Fibroblast of skin of right quadriceps (primary cell): ENCODE results near the gene FATE1.

Experiments used
- DNase-seq: peaks from one replicate; pipeline ENCODE4 v3.0.0-alpha.2; 2013

FATE1 gene

GRCh38 chrX:151704041-151704663 is 11.7 kb upstream of the FATE1 start:
- DNase-seq = no peak

DNA sequence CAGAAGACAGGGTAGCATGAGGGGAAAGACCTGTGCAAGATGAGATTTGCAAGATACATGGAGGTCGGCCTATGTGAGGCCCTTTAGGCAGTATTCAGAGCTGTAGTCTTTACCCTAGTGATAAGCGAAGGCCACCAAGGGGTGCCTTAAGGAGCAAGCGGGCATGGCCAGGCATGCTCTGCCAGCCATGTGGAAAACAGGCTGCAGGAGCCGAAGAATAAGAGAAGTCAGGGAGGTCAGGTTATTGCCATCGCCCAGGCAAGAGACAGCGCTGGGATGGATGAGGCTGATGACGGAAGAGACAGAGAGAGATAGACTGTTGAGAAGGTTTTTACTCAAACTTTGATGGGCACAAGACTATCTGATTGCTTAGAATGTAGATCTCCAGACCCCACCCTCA is 7.0 kb upstream of the FATE1 start:
- no peak for DNase-seq

DNA sequence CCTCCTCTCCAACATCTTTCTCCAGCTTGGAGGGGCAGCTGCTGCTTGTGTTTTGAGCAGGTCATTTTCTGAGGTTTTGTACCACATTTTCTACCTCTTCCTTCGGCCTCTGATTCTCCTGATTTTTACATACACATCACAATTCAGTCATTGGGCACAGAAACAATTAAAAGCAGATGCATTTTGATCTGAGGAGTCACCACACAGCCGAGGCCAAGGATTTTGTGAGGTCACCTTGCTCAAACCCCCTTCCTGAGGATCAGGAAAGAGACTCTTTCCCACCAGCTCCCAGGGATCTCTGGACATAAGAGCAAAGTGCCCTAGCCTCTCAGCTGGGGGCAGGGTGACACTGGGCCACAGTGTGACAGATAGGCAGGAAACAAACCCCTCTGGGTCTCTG is 5.4 kb upstream of the FATE1 start:
- peak; percentile 7 for DNase-seq

GRCh38 chrX:151711154-151711553 is 4.7 kb upstream of the FATE1 start:
- DNase-seq = no peak

GRCh38 chrX:151711787-151712186 is 4.0 kb upstream of the FATE1 start:
- no peak for DNase-seq

GRCh38 chrX:151712253-151712652 is 3.6 kb upstream of the FATE1 start:
- no peak for DNase-seq

GRCh38 chrX:151713849-151714248 is 2.0 kb upstream of the FATE1 start:
- no peak for DNase-seq

- no peak for DNase-seq
These were observed 1.5 kb upstream of the FATE1 start for GRCh38 chrX:151714362-151714761.

DNA sequence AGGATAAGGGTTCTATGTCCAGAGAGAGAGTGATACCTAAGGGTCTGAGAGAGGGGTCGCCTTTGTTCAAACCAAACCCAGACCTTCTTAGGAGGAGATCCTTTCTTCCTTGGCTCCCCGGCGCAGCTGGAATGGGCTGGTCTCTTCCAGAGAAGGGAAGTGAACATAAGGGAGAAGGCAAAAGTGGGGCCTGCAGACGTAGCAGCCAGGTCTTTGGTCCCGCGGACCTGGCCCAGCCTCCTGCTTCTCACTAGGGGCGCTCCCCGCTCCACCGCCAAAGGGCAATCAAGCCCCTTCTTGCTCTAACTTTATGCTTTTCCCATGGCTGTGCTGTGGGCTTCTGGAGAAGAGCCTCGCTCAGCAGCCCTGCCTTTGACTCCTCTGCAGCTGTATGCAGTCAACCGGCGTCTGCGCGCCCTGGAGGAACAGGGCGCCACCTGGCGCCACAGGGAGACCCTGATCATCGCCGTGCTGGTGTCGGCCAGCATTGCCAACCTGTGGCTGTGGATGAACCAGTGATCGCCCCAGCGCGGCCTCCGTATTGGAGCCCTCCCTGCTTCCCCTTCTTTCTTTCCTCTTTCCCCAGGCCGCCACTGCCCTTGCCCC is 6.5 kb downstream of the FATE1 start:
- peak; percentile 22 for DNase-seq

DNA sequence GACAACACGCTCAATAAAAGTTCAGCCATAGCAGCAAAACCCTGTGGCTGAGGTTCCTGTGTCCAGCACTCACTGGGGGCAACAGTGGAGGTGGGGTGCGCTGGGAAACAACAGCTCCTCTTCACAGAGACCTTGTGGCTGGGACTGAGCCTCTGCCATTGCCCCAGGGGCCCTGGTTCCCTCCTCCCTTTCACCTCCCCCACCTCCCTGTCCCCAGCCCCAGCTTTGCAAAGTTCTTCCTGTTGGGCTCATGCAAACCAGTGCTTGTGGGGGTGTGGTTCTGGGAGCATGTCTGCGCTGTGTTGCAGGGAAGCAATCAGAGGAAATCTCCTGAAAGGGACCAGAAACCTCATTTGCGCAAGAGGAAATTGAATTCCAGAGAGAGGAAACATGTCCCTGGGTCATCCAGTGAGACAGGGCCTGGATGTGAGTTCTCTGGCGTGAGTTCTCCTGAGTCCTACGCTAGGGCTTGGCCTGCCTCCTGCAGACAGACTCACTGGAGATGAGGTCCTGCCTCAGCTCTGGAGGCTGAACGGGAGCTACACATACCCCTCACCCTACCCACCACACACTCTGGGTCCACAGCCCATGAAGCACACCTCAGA is 7.4 kb downstream of the FATE1 start:
- no peak for DNase-seq

- DNase-seq = no peak
These were observed 8.9 kb downstream of the FATE1 start for GRCh38 chrX:151724563-151725337.

GRCh38 chrX:151725338-151725614 is 9.4 kb downstream of the FATE1 start:
- DNase-seq = no peak

- DNase-seq = no peak
These were observed 10.9 kb downstream of the FATE1 start for GRCh38 chrX:151726751-151727150.

DNA sequence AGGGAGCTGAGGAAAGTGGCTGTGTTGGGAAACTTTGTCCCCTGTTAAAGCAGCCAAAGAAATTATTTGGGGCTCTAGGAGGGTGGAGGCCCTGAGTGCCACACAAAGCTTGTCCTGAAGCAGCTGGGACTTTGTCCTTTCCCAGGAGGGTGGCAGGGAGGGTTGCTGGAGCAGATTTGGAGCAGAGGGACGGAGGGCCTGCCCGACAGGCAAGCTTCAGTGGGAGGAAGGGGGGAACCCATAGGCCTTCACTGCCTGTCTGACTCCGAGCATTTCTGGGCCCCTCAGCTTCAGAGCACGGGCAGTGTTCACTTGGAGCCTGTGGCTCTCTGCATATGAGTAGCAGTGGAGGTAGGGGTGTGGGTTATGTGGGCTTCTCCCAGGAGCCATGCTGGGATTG is 11.5 kb downstream of the FATE1 start:
- DNase-seq = no peak

- no peak for DNase-seq
These were observed 13.4 kb downstream of the FATE1 start for GRCh38 chrX:151729056-151729725.

- DNase-seq = no peak
These were observed 18.6 kb downstream of the FATE1 start, which contains the start of gene CNGA2 for GRCh38 chrX:151734446-151734845. TSS of gene CNGA2 (plus strand) at chrX:151734746. CDS start at chrX:151738484, 3,738 bp downstream.

DNA sequence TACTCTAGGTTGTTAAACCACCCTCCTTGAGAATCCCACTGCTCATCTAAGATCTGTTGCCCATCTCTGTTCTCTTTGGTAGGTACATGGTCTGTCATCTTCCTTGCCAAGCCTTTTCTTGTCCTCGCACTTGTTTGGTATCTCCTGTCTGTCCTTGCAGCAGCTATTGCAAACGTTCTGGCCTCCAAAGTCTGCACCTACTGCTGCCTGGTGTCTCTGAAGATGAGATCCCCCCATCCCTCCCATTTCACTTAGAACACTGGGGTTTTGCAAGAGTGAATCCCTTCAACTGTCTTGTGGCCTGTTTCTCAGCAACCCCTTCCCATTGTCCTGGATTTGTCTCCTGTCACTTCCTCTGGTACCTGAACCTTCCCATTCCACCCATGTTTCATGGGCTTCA is 19.4 kb downstream of the FATE1 start:
- no peak for DNase-seq

- no peak for DNase-seq
These were observed 20.9 kb downstream of the FATE1 start for GRCh38 chrX:151736685-151737084.

GRCh38 chrX:151737494-151737893 is 21.7 kb downstream of the FATE1 start:
- DNase-seq = no peak

DNA sequence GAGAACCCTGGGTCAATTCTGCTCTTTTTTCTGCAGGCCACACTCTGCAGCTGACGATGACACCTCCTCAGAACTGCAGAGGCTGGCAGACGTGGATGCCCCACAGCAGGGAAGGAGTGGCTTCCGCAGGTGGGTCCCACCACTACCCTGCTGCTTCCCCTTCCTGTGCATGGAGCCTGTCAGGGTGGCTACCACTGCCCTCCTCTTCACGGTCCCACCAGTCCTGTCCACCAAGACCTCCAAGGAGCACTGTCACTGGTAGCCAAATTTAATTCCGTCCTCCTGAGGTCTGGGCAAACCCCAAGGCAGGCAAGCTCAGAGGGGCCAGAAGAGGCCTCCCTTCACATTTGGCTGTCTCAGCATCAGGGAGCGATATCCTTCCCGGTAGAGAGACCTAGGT is 22.9 kb downstream of the FATE1 start:
- DNase-seq = no peak

GRCh38 chrX:151741606-151742005 is 25.8 kb downstream of the FATE1 start:
- no peak for DNase-seq

GRCh38 chrX:151742311-151742710 is 26.5 kb downstream of the FATE1 start:
- DNase-seq = no peak

GRCh38 chrX:151743651-151744470 is 28.0 kb downstream of the FATE1 start:
- no peak for DNase-seq
